Hepatocyte (in vitro differentiated cells): Measurements from ENCODE around the gene MEF2D. TPM values are rescaled to one million over a fixed set of nuclear protein-coding genes. Genes with fewer than 3 reads are reported as not detected.

Experiments
- DNase-seq: peaks from one replicate; pipeline ENCODE4 v3.0.0-alpha.2; 2016; ENCODE audit warnings: low spot score
- H2AFZ ChIP-seq: fragments of 200-600 bp; sonication (generic); 2 replicates; pipeline ENCODE4 v1.6.0; 2016; ENCODE audit warnings: antibody characterized with exemption, mild to moderate bottlenecking
- H3K27ac ChIP-seq: fragments of 200-600 bp; sonication (generic); 2 replicates; pipeline ENCODE4 v1.5.1; 2016; ENCODE audit warnings: mild to moderate bottlenecking
- H3K27me3 ChIP-seq: fragments of 200-600 bp; sonication (generic); 2 replicates; pipeline ENCODE4 v1.6.1; 2016
- H3K36me3 ChIP-seq: fragments of 200-600 bp; sonication (generic); replicated peaks from 2 replicates; pipeline ENCODE4 v1.5.1; 2016; ENCODE audit warnings: low read depth; ENCODE audit not compliant: insufficient read depth
- H3K4me1 ChIP-seq: fragments of 200-600 bp; sonication (generic); 2 replicates; pipeline ENCODE4 v1.5.1; 2016; ENCODE audit warnings: mild to moderate bottlenecking, moderate library complexity; ENCODE audit not compliant: insufficient read depth
- H3K4me2 ChIP-seq: fragments of 200-600 bp; sonication (generic); 2 replicates; pipeline ENCODE4 v1.6.0; 2016
- H3K4me3 ChIP-seq: fragments of 200-600 bp; sonication (generic); 2 replicates; pipeline ENCODE4 v1.5.1; 2016; ENCODE audit warnings: mild to moderate bottlenecking
- H3K79me2 ChIP-seq: fragments of 200-600 bp; sonication (generic); 2 replicates; pipeline ENCODE4 v1.6.0; 2017; ENCODE audit warnings: mild to moderate bottlenecking
- H3K9me2 ChIP-seq: fragments of 200-600 bp; sonication (generic); replicated peaks from 2 replicates; pipeline ENCODE4 v1.6.0; 2017; ENCODE audit warnings: mild to moderate bottlenecking; ENCODE audit not compliant: insufficient read depth
- H3K9me3 ChIP-seq: fragments of 200-600 bp; sonication (generic); 2 replicates; pipeline ENCODE4 v1.5.1; 2016; ENCODE audit warnings: low read depth, mild to moderate bottlenecking
- H4K20me1 ChIP-seq: fragments of 200-600 bp; sonication (generic); 2 replicates; pipeline ENCODE4 v1.6.0; 2016; ENCODE audit warnings: mild to moderate bottlenecking; ENCODE audit not compliant: insufficient read depth, poor library complexity, severe bottlenecking
- EZH2 ChIP-seq: fragments of 200-600 bp; sonication (generic); IDR thresholded peaks from 2 replicates; pipeline ENCODE4 v1.6.1; 2016; ENCODE audit warnings: antibody characterized with exemption, mild to moderate bottlenecking, borderline replicate concordance
- EZH2phosphoT487 ChIP-seq: fragments of 200-600 bp; sonication (generic); IDR thresholded peaks from one replicate; pipeline ENCODE4 v1.6.1; 2018; ENCODE audit warnings: antibody characterized with exemption, mild to moderate bottlenecking, low read depth, moderate library complexity; ENCODE audit not compliant: unreplicated experiment, severe bottlenecking
- WGBS: methylation state at CpG from one replicate; pipeline ENCODE4 v1.1.6; 2016; ENCODE audit warnings: low lambda C conversion rate; ENCODE audit errors: missing lambda C conversion rate; 5-methylcytosine and 5-hydroxymethylcytosine counted together
- polyA plus RNA-seq: library from polyadenylated mRNA; unstranded; fragments of >200 nt; fragmentation: Nextera tagmentation; extraction: Ambion mirVana; gene quantifications from 2 replicates; pipeline ENCODE4 v1.2.1, GENCODE V29; 2016
- total RNA-seq: library from RNA; depleted of rRNA; stranded (reverse); fragments of >200 nt; gene quantifications from 2 replicates; pipeline ENCODE4 v1.2.3, GENCODE V29; 2014
- TF ChIP-seq, protein P1 (sequence below): fragments of 200-600 bp; sonication (generic); IDR thresholded peaks from 2 replicates; pipeline ENCODE4 v1.5.1; 2016; ENCODE audit warnings: antibody characterized with exemption, mild to moderate bottlenecking; ENCODE audit not compliant: poor library complexity

Gene MEF2D
- total and polyA plus RNA-seq, 2 experiments from 2014 or later = 20.1 to 25.1 TPM

DNA sequence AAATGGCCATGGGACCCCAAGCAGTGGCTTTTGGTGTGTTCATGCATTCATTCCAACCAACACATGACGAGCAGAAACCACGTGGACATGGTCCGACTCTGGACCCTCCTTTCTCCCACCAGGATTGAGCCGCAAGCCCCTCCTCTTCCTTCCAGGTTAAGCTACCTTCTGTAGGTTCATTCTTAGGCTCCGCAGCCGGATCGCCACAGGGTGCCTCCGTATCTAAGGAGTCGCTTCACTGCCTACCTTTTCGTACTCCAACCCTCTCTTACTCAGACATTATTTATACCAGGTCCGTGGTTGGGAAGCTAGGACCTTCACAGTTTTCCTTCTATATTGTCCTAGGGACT, 67.9 kb downstream of the MEF2D start:
- H3K9me2 ChIP-seq = no peaks in the 10 kb centered on the region
- no peak overlapping the region for H3K4me3 ChIP-seq
- H3K4me2 ChIP-seq = no peak overlapping the region
- H3K4me1 ChIP-seq = peaks cover 15% of the 10 kb centered on the region
- H4K20me1 ChIP-seq = no peaks in the 10 kb centered on the region
- H3K79me2 ChIP-seq = no peaks in the 10 kb centered on the region
- 2% methylated on average over 11 of the region's 11 CpGs for WGBS
- TF ChIP-seq EZH2 = no peak
- no peak for TF ChIP-seq EZH2phosphoT487
- TF ChIP-seq, protein P1, sequence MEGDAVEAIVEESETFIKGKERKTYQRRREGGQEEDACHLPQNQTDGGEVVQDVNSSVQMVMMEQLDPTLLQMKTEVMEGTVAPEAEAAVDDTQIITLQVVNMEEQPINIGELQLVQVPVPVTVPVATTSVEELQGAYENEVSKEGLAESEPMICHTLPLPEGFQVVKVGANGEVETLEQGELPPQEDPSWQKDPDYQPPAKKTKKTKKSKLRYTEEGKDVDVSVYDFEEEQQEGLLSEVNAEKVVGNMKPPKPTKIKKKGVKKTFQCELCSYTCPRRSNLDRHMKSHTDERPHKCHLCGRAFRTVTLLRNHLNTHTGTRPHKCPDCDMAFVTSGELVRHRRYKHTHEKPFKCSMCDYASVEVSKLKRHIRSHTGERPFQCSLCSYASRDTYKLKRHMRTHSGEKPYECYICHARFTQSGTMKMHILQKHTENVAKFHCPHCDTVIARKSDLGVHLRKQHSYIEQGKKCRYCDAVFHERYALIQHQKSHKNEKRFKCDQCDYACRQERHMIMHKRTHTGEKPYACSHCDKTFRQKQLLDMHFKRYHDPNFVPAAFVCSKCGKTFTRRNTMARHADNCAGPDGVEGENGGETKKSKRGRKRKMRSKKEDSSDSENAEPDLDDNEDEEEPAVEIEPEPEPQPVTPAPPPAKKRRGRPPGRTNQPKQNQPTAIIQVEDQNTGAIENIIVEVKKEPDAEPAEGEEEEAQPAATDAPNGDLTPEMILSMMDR = no peak
- H3K9me3 ChIP-seq = no peaks in the 10 kb centered on the region
- H3K36me3 ChIP-seq = no peaks in the 10 kb centered on the region
- H3K27me3 ChIP-seq = peaks cover 98% of the 10 kb centered on the region
- H2AFZ ChIP-seq = no peak overlapping the region
- no peak for DNase-seq
- no peak overlapping the region for H3K27ac ChIP-seq

DNA sequence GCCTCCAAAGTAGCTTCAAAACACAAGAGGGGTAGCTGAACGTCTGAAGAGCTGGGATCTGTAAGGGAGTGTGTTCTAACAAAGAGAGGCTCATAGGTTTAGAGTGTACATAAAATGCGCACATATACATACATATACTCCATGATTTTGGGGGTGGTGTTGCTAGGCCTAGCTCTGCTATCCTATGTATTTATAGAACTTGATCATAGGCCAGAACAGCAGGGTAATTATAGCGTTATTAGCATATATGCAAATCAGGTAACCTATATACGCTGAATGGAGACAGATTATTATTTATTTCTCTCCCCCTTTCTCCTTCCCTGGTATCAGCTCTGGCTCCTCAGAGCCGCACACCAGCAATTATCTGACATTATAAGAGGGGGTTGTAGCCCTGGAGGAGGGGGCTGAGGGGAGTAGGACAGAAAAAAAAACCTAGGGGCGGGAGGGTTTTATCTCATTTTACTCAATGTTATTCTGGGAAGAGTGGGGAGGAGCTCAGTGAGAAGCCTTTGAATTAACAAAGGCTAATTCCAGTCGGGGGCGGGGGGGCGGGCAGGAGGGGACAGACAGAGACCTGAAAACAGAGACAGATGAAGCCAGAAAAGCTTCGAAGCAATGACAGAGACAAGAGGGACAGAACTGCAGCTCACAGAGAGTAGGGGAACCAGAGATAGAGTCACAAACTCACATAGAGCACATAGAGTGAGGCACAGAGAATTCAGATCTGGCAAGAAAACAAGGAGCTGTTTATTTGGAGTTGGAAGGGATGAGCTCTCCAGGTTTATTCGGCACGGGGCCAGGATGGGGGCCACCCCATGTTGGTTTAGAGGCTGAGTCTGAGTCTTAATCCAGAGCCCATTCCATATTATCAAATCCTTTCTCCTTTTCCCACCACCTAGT, 68.6 kb downstream of the MEF2D start:
- H3K27me3 ChIP-seq = peaks cover 98% of the 10 kb centered on the region
- 11% methylated on average over 12 of the region's 12 CpGs for WGBS

DNA sequence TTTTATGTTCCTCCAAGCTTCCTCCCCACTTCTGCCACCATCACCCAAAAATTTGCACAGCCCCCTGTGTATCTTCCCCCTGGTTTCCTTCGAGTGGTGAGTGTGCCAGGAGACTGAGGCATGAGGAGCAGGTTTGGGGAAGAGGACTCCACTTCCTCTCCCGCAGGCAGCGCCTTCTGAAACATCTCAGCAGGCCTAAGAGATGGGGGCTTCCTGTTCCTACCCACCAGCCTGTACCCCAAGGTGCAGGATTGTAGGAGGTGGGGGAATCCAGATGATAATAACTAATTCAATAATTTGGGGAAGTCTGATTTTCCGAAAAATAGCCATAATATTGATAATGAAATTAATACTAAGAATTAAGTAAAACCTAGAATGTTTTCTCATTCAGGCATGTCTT, 69.2 kb downstream of the MEF2D start:
- no peaks in the 10 kb centered on the region for H4K20me1 ChIP-seq
- TF ChIP-seq, protein P1 = no peak
- no peak for TF ChIP-seq EZH2phosphoT487
- TF ChIP-seq EZH2 = no peak
- H3K4me1 ChIP-seq = peaks cover 11% of the 10 kb centered on the region
- H3K27ac ChIP-seq = no peak overlapping the region
- no peak overlapping the region for H3K4me2 ChIP-seq
- H3K9me3 ChIP-seq = no peaks in the 10 kb centered on the region
- no peak overlapping the region for H3K4me3 ChIP-seq
- H3K79me2 ChIP-seq = no peaks in the 10 kb centered on the region
- no peak for DNase-seq
- peaks cover 98% of the 10 kb centered on the region for H3K27me3 ChIP-seq
- H3K36me3 ChIP-seq = no peaks in the 10 kb centered on the region
- H3K9me2 ChIP-seq = no peaks in the 10 kb centered on the region
- WGBS = 45% methylated on average over 4 of the region's 4 CpGs
- H2AFZ ChIP-seq = no peak overlapping the region

More for the DNA sequence above, 68.6 kb downstream of the MEF2D start:
- Histone ChIP-seq H3K9me3 (no peaks in the 10 kb centered on the region), H3K4me1 (peaks cover 15% of the 10 kb centered on the region), H4K20me1 (no peaks in the 10 kb centered on the region), H3K9me2 (no peaks in the 10 kb centered on the region), H3K4me2 (no peak overlapping the region), H3K27ac (no peak overlapping the region), H3K36me3 (no peaks in the 10 kb centered on the region), H2AFZ (no peak overlapping the region), H3K79me2 (no peaks in the 10 kb centered on the region), H3K4me3 (no peak overlapping the region)
- TF ChIP-seq, protein P1 = no peak
- TF ChIP-seq EZH2 = no peak
- TF ChIP-seq EZH2phosphoT487 = no peak
- no peak for DNase-seq
